ENCODE data around the gene NEU3.

DNA sequence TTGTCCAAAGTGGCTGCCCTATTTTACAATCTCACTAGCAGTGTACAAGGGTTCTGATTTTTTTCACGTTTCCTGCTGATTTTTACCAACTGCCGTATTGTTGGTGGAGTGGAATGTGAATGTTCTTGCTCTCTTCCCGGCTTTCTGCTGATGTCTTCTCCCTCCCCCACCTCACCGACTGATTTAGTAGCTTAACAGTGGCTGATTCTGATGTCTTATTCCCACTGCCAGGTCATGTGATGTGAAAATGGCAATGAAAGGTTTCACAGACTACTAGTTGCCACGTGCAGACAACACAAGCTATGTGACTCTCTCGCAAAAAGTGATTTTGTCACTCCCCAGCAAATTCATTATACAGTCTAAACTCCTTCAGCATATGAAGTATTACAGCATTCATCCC lies 17.3 kb upstream of the NEU3 start:
- no peak for TF ChIP-seq EZH2 (IDR thresholded peaks at IDR 0.05; ENCODE audit: insufficient read depth, low read length)
- TF ChIP-seq, protein P1, sequence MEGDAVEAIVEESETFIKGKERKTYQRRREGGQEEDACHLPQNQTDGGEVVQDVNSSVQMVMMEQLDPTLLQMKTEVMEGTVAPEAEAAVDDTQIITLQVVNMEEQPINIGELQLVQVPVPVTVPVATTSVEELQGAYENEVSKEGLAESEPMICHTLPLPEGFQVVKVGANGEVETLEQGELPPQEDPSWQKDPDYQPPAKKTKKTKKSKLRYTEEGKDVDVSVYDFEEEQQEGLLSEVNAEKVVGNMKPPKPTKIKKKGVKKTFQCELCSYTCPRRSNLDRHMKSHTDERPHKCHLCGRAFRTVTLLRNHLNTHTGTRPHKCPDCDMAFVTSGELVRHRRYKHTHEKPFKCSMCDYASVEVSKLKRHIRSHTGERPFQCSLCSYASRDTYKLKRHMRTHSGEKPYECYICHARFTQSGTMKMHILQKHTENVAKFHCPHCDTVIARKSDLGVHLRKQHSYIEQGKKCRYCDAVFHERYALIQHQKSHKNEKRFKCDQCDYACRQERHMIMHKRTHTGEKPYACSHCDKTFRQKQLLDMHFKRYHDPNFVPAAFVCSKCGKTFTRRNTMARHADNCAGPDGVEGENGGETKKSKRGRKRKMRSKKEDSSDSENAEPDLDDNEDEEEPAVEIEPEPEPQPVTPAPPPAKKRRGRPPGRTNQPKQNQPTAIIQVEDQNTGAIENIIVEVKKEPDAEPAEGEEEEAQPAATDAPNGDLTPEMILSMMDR (IDR thresholded peaks at IDR 0.05; ENCODE audit: insufficient read depth, low read depth, low read length): no peak

Data from astrocyte (in vitro differentiated cells and primary cell).